GM21381 (cell line): ENCODE measurements around the gene MUC15.
"Not testable (repeated sequence)": the region's sequence is repeated elsewhere in the genome, so short reads cannot be mapped to it uniquely, and the experiment has no call there.

Experiments used
- ATAC-seq: cut with Tn5 transposase; IDR thresholded peaks from one replicate; pipeline ENCODE4 v1.9.1; 2021; ENCODE audit warnings: mild to moderate bottlenecking, moderate library complexity; ENCODE audit not compliant: unreplicated experiment

MUC15 gene, protein sequence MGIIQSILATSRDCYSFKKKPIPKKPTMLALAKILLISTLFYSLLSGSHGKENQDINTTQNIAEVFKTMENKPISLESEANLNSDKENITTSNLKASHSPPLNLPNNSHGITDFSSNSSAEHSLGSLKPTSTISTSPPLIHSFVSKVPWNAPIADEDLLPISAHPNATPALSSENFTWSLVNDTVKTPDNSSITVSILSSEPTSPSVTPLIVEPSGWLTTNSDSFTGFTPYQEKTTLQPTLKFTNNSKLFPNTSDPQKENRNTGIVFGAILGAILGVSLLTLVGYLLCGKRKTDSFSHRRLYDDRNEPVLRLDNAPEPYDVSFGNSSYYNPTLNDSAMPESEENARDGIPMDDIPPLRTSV

DNA sequence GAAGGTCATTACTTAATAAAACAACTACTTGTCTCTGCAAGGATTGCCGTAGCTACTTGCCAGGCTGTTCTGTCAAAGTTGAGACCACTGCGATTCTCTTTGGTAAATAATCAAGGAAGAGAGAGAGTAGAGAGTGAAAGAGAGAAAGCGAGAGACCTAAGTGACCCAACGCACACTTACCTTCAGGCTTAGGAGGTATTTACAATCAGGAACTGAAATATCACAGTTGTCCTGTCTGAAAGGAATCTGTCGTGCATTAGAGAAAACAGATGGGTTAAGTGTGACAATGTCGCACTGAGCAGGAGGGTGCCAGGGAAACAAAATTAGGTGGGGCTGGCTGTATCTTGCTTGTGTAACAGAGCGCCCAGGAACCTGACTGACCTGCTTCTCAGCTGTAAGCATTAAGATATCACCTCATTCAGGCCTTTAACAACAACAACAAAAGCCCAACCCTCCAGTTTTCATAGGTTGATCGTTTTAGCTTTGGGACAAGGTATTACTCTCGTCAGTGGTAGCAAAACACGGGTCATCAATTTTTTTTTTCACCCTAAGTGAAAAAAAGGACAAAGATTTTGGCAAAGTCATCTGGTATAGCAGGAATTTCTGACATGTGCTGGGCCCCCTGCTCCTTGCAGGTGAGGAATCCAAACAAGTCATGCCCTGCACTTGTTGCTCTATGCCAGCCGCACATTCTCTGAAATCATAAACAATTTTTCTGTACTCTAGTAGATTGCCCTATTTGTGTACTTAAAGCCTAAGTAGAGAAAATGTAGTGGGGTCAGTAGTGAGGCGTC, at the start of gene MUC15:
Gene MUC15 (minus strand): TSS at position 403 of the 794 bp plus-strand sequence. CDS start 5,169 bp downstream, outside the sequence.
- no peak for ATAC-seq

DNA sequence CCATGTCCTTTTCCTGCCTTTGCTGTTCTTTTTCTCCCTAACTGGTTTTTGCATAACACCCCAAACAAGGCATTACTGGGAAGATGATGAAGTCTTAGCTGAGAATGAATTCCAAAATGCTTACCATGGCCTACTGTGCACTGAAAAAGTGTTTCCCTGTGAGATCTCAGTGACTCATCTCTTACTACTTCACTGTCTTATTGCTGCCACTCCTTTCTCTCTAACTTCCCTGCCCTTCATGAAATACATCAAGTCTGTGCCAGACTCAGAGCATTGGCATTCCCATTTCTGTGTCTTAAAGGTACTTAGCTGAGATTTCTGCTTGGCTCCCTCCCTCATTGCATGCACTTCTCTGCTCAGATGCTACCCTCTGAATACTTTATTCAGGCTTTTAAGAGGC, 49.1 kb upstream of the MUC15 start:
- no peak for ATAC-seq

- no peak for ATAC-seq
Observed at GRCh38 chr11:26620282-26621045, 48.4 kb upstream of the MUC15 start.

- ATAC-seq: no peak
Observed at GRCh38 chr11:26618441-26618840, 46.4 kb upstream of the MUC15 start.

GRCh38 chr11:26613759-26614158, 41.7 kb upstream of the MUC15 start:
- ATAC-seq: no peak

- no peak for ATAC-seq
Observed at GRCh38 chr11:26608507-26609146, 36.6 kb upstream of the MUC15 start.

GRCh38 chr11:26607725-26608506, 35.9 kb upstream of the MUC15 start:
- ATAC-seq: no peak

DNA sequence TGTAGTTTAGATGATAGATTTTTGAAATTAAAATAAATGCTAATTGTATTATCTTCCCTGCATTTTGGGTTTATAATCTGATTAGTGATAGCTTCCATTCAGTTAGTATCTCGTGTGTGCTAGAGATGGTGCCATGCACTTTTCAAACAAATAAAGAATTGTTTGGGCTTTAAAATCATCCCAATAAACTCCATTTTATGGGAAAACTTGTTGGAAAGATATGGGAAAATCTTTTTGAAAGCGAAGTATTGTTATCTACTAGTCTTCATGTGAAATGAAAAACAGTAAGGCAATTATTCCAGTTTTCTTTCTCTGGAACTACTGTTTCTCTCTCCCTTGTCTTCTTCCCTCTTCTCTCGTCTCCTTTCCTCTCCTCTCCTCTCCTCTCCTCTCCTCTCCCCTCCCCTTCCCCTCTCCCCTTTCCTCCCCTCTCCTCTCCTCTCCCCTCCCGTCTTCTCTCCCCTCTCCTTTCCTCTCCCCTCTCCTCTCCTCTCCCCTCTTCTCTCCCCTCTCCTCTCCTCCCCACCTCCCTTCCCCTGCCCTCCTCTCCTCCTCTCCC, 27.9 kb upstream of the MUC15 start:
- ATAC-seq: no peak

- no peak for ATAC-seq
Observed at GRCh38 chr11:26599425-26599824, 27.4 kb upstream of the MUC15 start.

GRCh38 chr11:26597899-26598298, 25.8 kb upstream of the MUC15 start:
- no peak for ATAC-seq

- not testable (repeated sequence) for ATAC-seq
Observed at GRCh38 chr11:26597049-26597689, 25.1 kb upstream of the MUC15 start.

DNA sequence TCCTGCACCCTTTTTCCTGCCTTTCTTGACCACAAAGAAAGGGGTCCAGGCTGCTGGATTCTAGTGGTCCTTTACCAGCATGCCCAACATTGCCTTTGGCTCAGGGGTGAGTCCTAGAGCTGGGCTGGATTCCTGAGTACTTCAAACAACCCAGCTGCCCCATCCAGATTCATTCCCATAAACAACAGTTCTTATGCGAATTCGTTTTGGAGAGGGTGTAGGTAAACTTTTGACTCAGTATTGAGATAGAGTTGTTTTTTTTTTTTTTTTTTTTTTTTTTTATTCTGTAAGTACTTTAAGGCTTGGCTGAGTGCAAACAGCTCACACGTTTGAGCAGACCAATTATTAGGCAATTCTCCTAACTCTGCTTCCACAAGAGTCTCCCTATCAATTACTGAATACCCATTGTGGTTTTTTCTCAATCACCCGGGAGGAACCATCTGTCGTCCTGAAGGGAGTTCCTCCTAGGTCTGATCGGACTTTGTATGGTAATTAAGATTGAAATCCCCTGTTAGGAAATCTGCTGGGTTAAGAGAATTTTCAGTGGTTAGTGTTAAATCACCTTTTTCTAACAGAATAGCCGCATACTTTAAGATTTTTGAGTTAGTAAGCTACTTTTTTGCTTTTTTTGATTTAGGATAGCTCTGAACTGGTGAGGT, 23.3 kb upstream of the MUC15 start:
- ATAC-seq: not testable (repeated sequence)

DNA sequence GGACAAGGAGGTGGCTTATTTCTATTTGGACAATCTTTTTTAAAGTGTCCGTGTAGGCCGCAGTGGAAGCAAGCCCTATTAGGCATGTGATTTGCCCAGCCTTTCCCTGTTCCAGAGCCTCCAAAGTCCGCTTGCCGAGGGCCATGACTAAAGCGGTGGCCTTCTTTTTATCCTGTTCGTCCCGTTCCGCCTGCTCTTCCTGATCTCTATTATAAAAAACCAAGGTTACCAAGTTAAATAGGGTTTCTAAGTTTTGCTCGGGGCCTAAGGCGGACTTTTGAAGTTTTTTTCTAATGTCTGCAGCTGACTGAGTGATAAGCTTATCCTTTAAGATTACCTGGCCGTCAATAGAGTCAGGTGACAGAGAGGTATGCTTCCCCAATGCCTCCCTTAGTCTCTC, 21.6 kb upstream of the MUC15 start:
- no peak for ATAC-seq

DNA sequence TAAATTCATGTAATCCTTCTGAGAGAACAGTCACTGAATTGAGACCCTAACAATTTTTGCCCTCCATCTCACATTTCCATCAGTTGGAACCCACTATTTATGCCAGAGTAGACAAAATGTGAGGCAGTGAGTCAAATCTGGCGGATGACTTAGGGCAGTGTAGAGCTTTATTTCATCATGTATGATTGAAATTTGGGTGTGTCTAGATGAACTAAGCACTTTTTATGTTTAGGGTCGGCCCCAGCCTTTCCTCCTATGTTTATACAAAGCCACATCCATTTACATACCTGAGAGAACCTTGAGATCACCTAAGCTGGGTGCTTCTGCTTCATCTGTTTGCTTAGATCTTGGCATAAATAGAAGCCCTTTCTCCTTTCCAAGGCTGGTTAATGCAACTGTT, 15.0 kb upstream of the MUC15 start:
- ATAC-seq: no peak

DNA sequence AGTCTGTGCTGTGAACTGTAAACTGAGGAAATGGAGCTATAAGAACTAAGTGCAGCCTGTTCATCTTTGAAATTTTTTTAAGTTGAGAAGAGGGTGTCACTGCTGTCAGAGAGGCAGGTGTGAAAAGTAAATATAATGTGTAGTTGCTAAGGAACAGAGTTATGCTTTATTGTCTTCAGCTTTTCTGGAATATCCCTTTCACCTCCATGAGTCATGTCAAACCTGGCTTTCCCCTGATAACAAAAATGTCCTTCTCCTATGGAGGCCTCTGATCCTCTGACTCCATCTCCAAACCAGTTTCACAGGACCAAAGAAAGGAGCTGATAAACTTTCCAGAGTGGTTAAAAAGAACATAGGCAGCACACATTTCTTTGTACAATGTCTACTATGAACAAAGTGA, 12.8 kb upstream of the MUC15 start:
- ATAC-seq: no peak

GRCh38 chr11:26583550-26583949, 11.5 kb upstream of the MUC15 start:
- ATAC-seq: no peak

DNA sequence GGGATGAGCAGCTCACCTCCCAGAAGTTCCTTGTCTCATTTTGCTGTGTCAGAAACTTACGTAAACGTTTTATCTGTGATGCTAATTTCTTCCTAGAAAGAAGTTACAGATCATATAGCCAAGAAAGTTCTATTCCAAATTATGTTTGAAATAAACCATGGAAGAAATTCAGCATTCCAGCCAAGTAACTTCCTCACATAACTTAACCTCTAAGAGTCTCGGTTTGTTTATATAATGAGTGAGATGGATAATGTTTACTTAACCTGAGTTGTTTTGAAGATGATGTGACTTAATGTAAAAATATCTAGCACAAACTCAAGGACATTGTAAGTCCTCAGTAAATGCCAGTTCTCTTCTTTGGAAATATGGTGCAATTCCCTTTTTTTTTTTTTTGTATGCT, 8.9 kb upstream of the MUC15 start:
- ATAC-seq: no peak

- no peak for ATAC-seq
Observed at GRCh38 chr11:26579683-26580082, 7.6 kb upstream of the MUC15 start.
